Nephron progenitor cell (in vitro differentiated cells): ENCODE measurements around the gene GK2.

Experiments
- DNase-seq: peaks from one replicate; pipeline ENCODE4 v3.0.0; 2021
- H3K27ac Mint-ChIP-seq: 2 replicates; pipeline ENCODE4 v1.8.0; 2021; ENCODE audit warnings: mild to moderate bottlenecking, moderate library complexity, mixed read lengths
- H3K27me3 Mint-ChIP-seq: 2 replicates; pipeline ENCODE4 v1.8.0; 2021; ENCODE audit warnings: mild to moderate bottlenecking, low read depth, mixed read lengths; ENCODE audit not compliant: poor library complexity
- H3K36me3 Mint-ChIP-seq: 2 replicates; pipeline ENCODE4 v1.8.0; 2021; ENCODE audit warnings: low read depth, mixed read lengths
- H3K4me1 Mint-ChIP-seq: 2 replicates; pipeline ENCODE4 v1.8.0; 2021; ENCODE audit warnings: mixed read lengths
- H3K4me3 Mint-ChIP-seq: 2 replicates; pipeline ENCODE4 v1.8.0; 2021; ENCODE audit warnings: mild to moderate bottlenecking, moderate library complexity, mixed read lengths
- H3K9me3 Mint-ChIP-seq: 2 replicates; pipeline ENCODE4 v1.8.0; 2021; ENCODE audit warnings: mild to moderate bottlenecking, moderate library complexity, mixed read lengths
- TF ChIP-seq, protein P1 (sequence below): fragments of 200-600 bp; sonication (generic); IDR thresholded peaks from 2 replicates; pipeline ENCODE4 v1.5.0; 2021; ENCODE audit warnings: antibody characterized with exemption

Gene GK2

DNA sequence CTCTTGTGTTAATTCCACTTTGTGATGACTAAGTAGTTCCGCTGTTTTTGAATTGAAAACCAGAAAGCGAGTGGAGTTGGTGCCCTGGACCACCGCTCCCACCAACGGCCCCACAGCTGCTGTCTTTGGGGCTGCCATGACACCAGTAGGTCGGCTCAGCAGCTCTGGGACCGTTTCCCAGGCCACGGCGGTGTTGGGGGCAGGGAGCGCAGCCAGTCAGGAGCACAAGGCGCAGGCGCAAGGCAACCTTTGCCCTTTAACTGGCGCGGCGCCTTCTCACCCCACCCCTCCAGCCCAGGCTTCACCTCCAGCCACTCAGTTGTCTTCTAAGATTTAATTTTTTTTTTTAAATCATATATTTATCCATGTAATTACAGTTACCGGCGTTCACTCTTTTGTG lies at the start of gene GK2:
GK2 (minus strand) TSS at position 166 of the 400 bp plus-strand sequence; CDS start at position 138, 28 bp downstream.
- DNase-seq, result no peak
- peaks cover 3% of the 10 kb centered on the region for H3K27me3 Mint-ChIP-seq
- H3K9me3 Mint-ChIP-seq, result no peaks in the 10 kb centered on the region
- H3K4me1 Mint-ChIP-seq, result no peaks in the 10 kb centered on the region
- H3K27ac Mint-ChIP-seq, result no peak within 1 kb of the TSS
- TF ChIP-seq, protein P1, sequence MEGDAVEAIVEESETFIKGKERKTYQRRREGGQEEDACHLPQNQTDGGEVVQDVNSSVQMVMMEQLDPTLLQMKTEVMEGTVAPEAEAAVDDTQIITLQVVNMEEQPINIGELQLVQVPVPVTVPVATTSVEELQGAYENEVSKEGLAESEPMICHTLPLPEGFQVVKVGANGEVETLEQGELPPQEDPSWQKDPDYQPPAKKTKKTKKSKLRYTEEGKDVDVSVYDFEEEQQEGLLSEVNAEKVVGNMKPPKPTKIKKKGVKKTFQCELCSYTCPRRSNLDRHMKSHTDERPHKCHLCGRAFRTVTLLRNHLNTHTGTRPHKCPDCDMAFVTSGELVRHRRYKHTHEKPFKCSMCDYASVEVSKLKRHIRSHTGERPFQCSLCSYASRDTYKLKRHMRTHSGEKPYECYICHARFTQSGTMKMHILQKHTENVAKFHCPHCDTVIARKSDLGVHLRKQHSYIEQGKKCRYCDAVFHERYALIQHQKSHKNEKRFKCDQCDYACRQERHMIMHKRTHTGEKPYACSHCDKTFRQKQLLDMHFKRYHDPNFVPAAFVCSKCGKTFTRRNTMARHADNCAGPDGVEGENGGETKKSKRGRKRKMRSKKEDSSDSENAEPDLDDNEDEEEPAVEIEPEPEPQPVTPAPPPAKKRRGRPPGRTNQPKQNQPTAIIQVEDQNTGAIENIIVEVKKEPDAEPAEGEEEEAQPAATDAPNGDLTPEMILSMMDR, result no peak
- H3K36me3 Mint-ChIP-seq, result no peaks in the 10 kb centered on the region
- no peak within 1 kb of the TSS for H3K4me3 Mint-ChIP-seq

DNA sequence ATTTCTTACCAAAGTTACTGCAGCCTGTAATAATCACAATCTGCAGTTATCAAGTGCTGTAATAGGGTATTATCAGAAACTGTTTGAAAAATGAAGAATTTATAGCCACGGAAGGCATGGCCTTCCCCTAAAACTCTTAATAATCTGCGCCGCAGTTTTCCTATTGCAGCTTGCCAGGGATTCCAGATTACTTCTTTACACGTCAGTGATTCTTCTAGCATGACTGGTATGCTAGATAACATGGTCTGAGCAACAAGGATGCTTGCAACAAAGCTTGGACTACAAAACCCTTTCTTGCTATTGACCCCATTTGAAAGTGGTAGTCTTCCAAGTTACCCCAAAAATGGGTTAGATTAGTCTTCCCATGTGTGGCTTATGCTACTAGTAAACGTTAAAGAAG lies 47.2 kb upstream of the GK2 start:
- H3K27ac Mint-ChIP-seq, result no peak overlapping the region
- H3K36me3 Mint-ChIP-seq, result no peaks in the 10 kb centered on the region
- no peaks in the 10 kb centered on the region for H3K27me3 Mint-ChIP-seq
- DNase-seq, result no peak
- H3K4me1 Mint-ChIP-seq, result no peaks in the 10 kb centered on the region
- no peaks in the 10 kb centered on the region for H3K9me3 Mint-ChIP-seq
- TF ChIP-seq, protein P1, result no peak
- no peak overlapping the region for H3K4me3 Mint-ChIP-seq

DNA sequence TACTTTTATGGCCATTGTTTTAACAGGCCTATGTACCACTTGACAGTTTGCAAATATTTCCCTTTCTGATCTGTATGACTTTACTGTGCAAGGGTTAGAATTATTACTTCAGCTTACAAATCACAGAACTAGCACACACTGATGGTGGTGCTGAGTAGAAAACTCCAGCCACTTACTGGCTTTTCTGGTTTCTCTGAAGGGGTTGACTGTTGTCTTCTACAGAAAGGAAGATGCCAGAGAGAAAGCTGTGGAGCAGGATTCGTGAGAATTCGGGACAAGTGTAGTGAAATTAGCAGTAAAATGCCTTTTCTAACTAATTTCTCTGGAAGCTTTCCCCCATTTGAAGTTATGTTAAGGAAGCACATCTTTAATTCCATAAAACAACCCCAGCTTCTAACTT lies 46.6 kb upstream of the GK2 start:
- Mint-ChIP-seq H3K36me3 (no peaks in the 10 kb centered on the region), H3K4me1 (no peaks in the 10 kb centered on the region), H3K27ac (no peak overlapping the region), H3K9me3 (no peaks in the 10 kb centered on the region), H3K27me3 (no peaks in the 10 kb centered on the region), H3K4me3 (no peak overlapping the region)
- TF ChIP-seq, protein P1, result no peak
- no peak for DNase-seq

DNA sequence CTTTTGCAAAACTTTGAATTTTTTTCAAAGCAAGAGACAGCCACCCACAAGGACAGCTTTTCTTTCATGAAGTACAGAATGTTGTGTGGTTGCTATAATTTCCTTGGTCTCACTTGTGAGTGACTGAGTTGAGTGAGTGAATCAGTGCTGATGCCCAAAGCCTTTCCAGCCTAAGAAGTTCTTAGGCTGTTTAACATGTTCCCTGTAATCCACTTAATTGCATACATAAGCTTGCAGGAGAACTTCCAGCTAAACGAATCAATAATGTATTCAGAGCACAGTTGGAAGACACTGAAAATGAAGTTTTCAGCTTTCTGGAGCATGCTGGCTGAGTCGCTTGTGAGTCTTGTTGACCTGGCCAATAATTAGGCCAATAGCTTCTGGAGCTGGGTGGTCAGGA lies 42.0 kb upstream of the GK2 start:
- Mint-ChIP-seq H3K9me3 (no peaks in the 10 kb centered on the region), H3K27ac (no peak overlapping the region), H3K4me3 (no peak overlapping the region), H3K4me1 (peaks cover 12% of the 10 kb centered on the region), H3K27me3 (no peaks in the 10 kb centered on the region), H3K36me3 (no peaks in the 10 kb centered on the region)
- DNase-seq, result no peak
- TF ChIP-seq, protein P1, result no peak

DNA sequence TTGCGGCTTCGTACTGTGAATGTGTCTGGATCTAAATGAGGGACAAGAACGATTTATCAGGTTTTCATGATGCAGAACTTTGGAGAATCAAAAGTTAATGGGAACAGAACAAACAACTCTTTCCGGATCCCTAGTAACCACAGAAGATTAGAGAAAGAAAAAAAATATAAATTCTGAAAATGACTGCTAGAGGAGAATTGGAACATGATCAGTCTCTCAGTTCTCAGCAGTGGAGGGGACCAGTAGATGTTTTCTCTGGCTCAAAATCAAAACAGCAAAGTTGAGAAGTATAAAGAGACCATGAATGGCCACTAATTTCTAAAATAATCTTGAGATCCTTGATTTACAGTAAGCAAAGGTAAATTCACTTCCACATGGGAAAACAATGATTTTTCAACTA lies 38.1 kb upstream of the GK2 start:
- H3K27ac Mint-ChIP-seq, result no peak overlapping the region
- TF ChIP-seq, protein P1, result no peak

DNA sequence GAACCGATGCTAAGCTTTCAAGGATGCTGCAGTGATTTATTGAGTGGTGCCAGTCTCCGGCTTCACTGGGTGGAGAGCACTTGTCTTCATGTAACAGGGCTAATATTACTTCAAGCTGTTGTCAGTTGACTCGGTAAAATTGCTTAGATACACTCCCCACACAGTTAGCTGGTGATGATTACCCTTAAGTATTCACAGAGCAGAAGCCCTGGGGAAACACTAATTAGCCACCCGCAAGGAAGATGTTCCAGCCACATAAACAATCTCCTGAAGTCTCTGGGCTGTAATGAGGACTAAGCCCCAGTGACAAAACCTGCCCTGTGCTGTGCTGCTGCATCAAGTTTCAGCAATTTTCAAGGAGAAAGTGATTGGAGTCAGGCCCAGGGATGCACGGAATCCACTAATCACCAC lies 37.3 kb upstream of the GK2 start:
- TF ChIP-seq, protein P1, result no peak
- H3K4me1 Mint-ChIP-seq, result peaks cover 12% of the 10 kb centered on the region
- peak; percentile 10 for DNase-seq
- peak overlapping the region; percentile 69 for H3K27ac Mint-ChIP-seq
- no peaks in the 10 kb centered on the region for H3K9me3 Mint-ChIP-seq
- H3K27me3 Mint-ChIP-seq, result no peaks in the 10 kb centered on the region
- no peaks in the 10 kb centered on the region for H3K36me3 Mint-ChIP-seq
- H3K4me3 Mint-ChIP-seq, result no peak overlapping the region

More for the DNA sequence above, 38.1 kb upstream of the GK2 start:
- Mint-ChIP-seq H3K4me3 (no peak overlapping the region), H3K9me3 (no peaks in the 10 kb centered on the region), H3K4me1 (peaks cover 12% of the 10 kb centered on the region), H3K36me3 (no peaks in the 10 kb centered on the region), H3K27me3 (no peaks in the 10 kb centered on the region)
- DNase-seq, result no peak
